Measurements from ENCODE around the gene SPHK2.
A peak's percentile ranks its signal among the peaks of the same experiment; 100 is the strongest.
"Not testable (repeated sequence)": the region's sequence is repeated elsewhere in the genome, so short reads cannot be mapped to it uniquely, and the experiment has no call there.

Gene SPHK2

DNA sequence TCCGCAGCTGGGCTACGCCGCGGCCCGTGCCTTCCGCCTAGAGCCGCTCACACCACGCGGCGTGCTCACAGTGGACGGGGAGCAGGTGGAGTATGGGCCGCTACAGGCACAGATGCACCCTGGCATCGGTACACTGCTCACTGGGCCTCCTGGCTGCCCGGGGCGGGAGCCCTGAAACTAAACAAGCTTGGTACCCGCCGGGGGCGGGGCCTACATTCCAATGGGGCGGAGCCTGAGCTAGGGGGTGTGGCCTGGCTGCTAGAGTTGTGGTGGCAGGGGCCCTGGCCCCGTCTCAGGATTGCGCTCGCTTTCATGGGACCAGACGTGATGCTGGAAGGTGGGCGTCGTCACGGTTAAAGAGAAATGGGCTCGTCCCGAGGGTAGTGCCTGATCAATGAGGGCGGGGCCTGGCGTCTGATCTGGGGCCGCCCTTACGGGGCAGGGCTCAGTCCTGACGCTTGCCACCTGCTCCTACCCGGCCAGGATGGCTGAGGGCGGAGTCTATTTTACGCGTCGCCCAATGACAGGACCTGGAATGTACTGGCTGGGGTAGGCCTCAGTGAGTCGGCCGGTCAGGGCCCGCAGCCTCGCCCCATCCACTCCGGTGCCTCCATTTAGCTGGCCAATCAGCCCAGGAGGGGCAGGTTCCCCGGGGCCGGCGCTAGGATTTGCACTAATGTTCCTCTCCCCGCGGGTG, 10.4 kb downstream of the SPHK2 start:
- H3K9ac ChIP-seq (ENCODE audit: low read depth, low read length) = peak overlapping the region; percentile 81
- H3K27me3 ChIP-seq (ENCODE audit: control insufficient read depth, insufficient read depth, low read length) = no peaks in the 10 kb centered on the region
- H3K4me3 ChIP-seq (ENCODE audit: low read depth, low read length) = peak overlapping the region; percentile 67

DNA sequence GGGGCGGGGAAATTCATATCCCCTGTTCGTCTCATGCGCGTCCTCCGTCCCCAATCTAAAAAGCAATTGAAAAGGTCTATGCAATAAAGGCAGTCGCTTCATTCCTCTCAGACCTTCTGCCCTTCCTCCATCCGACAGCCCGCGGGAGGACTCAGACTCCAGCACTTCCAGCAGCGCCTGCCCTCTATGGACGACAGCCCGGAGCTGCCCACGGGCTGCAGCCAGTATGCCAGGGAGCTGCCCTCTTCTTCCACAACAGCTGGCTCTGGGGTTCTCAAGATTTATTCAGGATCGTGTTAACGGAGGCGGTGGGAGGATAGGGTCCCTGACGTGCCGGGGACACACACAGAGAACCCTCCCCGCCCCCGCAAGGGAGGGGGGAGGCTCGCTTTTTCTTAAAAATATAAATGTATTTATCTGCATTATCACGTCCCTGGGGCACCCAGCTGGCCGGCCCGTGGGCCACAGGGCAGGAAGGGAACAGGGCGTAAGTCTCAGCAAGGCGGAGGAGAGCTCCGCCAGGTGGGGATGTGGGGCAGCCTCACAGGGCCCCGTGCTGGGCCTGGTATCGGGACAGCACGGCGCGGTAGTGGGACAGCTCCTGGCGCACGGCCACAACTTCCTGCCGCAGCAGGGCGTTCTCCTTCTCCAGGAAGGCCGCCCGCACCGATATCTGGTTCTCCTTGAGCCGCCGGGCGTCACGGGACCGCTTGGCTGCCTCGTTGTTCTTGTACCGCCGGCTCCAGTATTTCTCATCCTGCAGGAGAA, 11.2 kb downstream of the SPHK2 start:
- no peaks in the 10 kb centered on the region for H3K27me3 ChIP-seq (ENCODE audit: control insufficient read depth, insufficient read depth, low read length)
- H3K36me3 ChIP-seq (ENCODE audit: control insufficient read depth, insufficient read depth, low read length) = peaks cover 6% of the 10 kb centered on the region
- H3K9ac ChIP-seq (ENCODE audit: low read depth, low read length) = peak overlapping the region; percentile 81
- peaks cover 6% of the 10 kb centered on the region for H3K4me1 ChIP-seq (ENCODE audit: control insufficient read depth, insufficient read depth, low read length)
- no peaks in the 10 kb centered on the region for H3K9me3 ChIP-seq (ENCODE audit: control insufficient read depth, insufficient read depth, low read length)
- peak overlapping the region; percentile 67 for H3K4me3 ChIP-seq (ENCODE audit: low read depth, low read length)

More for the DNA sequence above, 10.4 kb downstream of the SPHK2 start:
- Histone ChIP-seq H3K36me3 (ENCODE audit: control insufficient read depth, insufficient read depth, low read length) (peaks cover 6% of the 10 kb centered on the region), H3K9me3 (ENCODE audit: control insufficient read depth, insufficient read depth, low read length) (no peaks in the 10 kb centered on the region), H3K4me1 (ENCODE audit: control insufficient read depth, insufficient read depth, low read length) (peaks cover 6% of the 10 kb centered on the region)

DNA sequence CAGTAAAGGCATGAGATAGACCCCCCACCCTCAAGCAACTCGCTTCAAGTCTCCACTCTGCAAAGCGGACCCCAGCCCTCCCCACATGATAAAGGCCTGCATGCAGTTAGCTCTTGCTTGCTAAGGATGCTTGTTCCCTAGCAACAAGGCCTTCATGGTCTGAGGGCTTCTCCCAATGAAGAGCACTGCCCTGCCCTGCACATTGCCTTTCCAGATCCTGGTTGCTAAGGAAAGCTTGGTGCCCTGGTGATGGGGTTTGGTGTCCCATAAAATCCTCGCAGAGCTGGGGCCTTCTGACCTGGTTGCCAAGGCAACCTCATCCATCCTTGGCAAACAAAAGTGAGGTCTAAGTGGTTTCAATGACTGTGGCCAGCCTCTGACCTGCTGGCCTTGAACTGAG, 11.9 kb downstream of the SPHK2 start:
- no peaks in the 10 kb centered on the region for H3K9me3 ChIP-seq (ENCODE audit: control insufficient read depth, insufficient read depth, low read length)
- H3K36me3 ChIP-seq (ENCODE audit: control insufficient read depth, insufficient read depth, low read length) = peaks cover 6% of the 10 kb centered on the region
- peak overlapping the region; percentile 67 for H3K4me3 ChIP-seq (ENCODE audit: low read depth, low read length)
- no peaks in the 10 kb centered on the region for H3K27me3 ChIP-seq (ENCODE audit: control insufficient read depth, insufficient read depth, low read length)
- H3K4me1 ChIP-seq (ENCODE audit: control insufficient read depth, insufficient read depth, low read length) = peaks cover 6% of the 10 kb centered on the region
- H3K9ac ChIP-seq (ENCODE audit: low read depth, low read length) = no peak overlapping the region

DNA sequence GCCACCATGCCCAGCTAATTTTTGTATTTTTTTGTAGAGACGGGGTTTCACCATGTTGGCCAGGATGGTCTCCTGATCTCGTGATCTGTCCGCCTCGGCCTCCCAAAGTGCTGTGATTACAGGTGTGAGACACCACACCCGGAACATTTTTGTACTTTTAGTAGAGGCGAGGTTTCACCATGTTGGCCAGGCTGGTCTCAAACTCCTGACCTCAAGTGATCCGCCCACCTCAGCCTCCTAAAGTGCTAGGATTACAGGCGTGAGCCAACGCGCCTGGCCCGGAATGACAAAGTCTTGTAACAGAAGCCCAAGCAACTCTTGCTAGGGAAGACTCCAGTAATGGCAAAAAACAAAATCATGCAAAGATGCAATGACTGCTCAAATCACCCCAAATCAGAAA, 13.0 kb downstream of the SPHK2 start:
- H3K27me3 ChIP-seq (ENCODE audit: control insufficient read depth, insufficient read depth, low read length); H3K4me1 ChIP-seq (ENCODE audit: control insufficient read depth, insufficient read depth, low read length); H3K4me3 ChIP-seq (ENCODE audit: low read depth, low read length); H3K9ac ChIP-seq (ENCODE audit: low read depth, low read length); H3K9me3 ChIP-seq (ENCODE audit: control insufficient read depth, insufficient read depth, low read length); H3K36me3 ChIP-seq (ENCODE audit: control insufficient read depth, insufficient read depth, low read length): not testable (repeated sequence)

DNA sequence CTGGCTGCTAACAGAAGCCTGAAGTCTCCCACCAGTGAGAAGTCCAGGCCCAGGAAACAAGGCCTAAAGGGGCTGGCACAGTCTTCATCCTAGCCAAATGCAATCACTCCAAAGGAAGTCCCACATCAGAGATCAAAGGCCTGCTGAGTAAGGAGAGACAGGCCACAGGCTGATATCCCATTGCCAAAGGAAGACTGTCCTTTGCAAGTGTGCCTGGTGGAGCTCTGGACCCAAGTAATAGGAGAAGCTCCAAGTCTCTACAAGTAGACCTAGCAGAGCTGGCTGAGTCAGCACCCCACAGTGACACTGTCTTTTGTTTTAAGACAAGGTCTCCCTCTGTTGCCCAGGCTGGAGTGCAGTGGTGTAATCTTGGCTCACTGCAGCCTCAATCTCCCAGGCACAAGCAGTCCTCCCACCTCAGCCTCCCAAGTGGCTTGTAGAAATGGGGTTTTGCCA, 13.4 kb downstream of the SPHK2 start:
- no peaks in the 10 kb centered on the region for H3K27me3 ChIP-seq (ENCODE audit: control insufficient read depth, insufficient read depth, low read length)
- H3K36me3 ChIP-seq (ENCODE audit: control insufficient read depth, insufficient read depth, low read length) = peaks cover 6% of the 10 kb centered on the region
- no peak overlapping the region for H3K9ac ChIP-seq (ENCODE audit: low read depth, low read length)
- no peak overlapping the region for H3K4me3 ChIP-seq (ENCODE audit: low read depth, low read length)
- H3K4me1 ChIP-seq (ENCODE audit: control insufficient read depth, insufficient read depth, low read length) = peaks cover 6% of the 10 kb centered on the region
- no peaks in the 10 kb centered on the region for H3K9me3 ChIP-seq (ENCODE audit: control insufficient read depth, insufficient read depth, low read length)

DNA sequence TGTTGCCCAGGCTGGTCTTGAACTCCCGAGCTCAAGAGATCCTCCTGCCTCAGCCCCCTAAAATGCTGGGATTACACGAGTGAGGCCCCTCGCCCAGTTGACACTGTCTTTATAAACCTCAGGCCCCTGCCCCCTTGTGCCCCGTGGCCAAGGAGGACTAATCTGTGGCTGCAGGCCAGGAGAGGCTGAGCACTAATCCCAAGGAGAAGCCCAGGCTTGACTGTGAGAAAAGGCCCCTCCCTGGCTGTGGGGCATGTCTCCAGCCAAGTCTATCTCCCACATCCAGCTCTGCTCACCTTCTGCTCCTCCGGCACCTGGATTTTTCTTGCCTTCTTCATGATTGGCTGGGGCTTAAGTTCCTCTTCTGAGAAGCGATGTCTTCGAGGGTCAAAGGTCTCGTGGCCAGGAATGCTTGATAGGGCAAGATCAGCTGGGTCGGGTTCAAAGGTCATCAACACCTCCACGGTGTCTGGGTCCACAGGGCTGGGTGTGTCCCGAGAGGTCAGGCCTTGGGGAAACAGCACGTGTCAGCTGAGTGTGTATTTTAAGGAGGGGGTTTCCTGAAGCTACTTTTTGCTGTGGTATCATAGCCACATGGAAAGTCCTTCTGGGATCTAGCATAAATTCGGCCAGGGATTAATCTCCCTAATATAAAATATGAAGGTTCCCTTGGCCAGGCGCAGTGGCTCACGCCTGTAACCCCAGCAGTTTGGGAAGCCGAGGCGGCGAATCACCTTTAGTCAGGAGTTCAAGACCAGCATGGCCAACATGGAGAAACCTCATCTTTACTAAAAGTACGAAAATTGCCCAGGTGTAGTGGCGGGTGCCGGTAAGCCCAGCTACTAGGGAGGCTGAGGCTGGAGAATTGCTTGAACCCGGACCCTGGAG, 14.1 kb downstream of the SPHK2 start:
- Histone ChIP-seq H3K9me3 (ENCODE audit: control insufficient read depth, insufficient read depth, low read length) (no peaks in the 10 kb centered on the region), H3K27me3 (ENCODE audit: control insufficient read depth, insufficient read depth, low read length) (no peaks in the 10 kb centered on the region), H3K4me3 (ENCODE audit: low read depth, low read length) (no peak overlapping the region), H3K4me1 (ENCODE audit: control insufficient read depth, insufficient read depth, low read length) (peaks cover 7% of the 10 kb centered on the region), H3K36me3 (ENCODE audit: control insufficient read depth, insufficient read depth, low read length) (peaks cover 6% of the 10 kb centered on the region), H3K9ac (ENCODE audit: low read depth, low read length) (no peak overlapping the region)

DNA sequence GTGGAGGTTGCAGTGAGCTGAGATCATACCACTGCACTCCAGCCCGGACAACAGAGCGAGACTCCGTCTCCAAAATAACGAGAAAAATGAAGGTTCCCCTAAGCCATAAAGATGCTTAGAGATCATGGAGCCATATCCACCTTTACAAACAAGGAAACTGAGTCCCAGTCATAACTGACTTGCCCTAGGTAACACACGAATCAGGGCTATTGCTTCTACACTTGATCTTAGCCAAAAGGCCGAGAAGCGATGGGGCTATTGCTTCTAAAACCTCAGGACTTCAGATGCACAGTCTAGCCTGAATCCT, 14.7 kb downstream of the SPHK2 start:
- Histone ChIP-seq H3K36me3 (ENCODE audit: control insufficient read depth, insufficient read depth, low read length) (peaks cover 6% of the 10 kb centered on the region), H3K4me1 (ENCODE audit: control insufficient read depth, insufficient read depth, low read length) (peaks cover 9% of the 10 kb centered on the region), H3K9ac (ENCODE audit: low read depth, low read length) (no peak overlapping the region), H3K9me3 (ENCODE audit: control insufficient read depth, insufficient read depth, low read length) (no peaks in the 10 kb centered on the region), H3K27me3 (ENCODE audit: control insufficient read depth, insufficient read depth, low read length) (no peaks in the 10 kb centered on the region), H3K4me3 (ENCODE audit: low read depth, low read length) (peak overlapping the region; percentile 6)

DNA sequence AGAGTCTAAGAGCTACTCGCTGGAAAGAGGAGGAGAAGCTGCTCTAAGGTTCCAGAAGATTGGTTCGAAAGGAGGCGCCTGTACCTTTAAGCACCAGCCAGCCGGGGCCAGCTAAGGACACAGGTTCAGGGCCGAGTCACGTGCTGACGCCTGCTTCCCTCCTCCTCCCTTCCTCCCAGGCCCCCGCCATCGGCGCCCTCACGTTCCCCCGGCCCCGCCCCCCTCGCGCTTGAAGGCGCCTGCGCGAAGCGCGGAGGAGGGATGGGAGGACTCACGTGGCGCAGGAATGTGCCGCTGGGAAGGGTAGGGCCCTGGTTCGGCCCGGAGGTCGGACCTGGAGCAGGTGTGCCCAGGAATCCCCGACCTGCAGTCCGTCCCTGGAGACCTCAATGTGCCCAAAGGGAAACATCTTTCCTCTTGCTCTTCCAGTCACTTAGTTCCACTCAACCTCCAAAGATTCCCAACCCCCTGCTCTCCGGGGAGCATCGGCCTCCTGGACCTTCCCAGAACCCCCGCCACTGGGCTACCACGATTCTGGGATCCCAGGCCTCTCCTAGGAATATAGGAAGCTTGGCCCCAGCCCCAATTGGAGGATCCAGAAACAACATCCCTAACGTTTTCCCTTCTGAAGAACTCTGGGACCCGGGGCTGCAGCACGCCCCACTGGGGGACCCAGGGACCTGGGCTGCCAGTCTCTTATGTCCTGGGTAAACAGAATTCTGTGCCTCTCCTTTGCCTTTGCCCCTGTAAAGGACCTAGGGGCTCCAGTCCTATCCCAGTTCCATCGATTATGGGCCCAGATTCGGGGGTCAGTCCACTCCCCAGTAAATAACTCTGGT, 15.3 kb downstream of the SPHK2 start:
- Histone ChIP-seq H3K9ac (ENCODE audit: low read depth, low read length) (no peak overlapping the region), H3K4me3 (ENCODE audit: low read depth, low read length) (peak overlapping the region; percentile 63), H3K4me1 (ENCODE audit: control insufficient read depth, insufficient read depth, low read length) (peaks cover 9% of the 10 kb centered on the region), H3K27me3 (ENCODE audit: control insufficient read depth, insufficient read depth, low read length) (no peaks in the 10 kb centered on the region), H3K36me3 (ENCODE audit: control insufficient read depth, insufficient read depth, low read length) (peaks cover 6% of the 10 kb centered on the region), H3K9me3 (ENCODE audit: control insufficient read depth, insufficient read depth, low read length) (no peaks in the 10 kb centered on the region)

DNA sequence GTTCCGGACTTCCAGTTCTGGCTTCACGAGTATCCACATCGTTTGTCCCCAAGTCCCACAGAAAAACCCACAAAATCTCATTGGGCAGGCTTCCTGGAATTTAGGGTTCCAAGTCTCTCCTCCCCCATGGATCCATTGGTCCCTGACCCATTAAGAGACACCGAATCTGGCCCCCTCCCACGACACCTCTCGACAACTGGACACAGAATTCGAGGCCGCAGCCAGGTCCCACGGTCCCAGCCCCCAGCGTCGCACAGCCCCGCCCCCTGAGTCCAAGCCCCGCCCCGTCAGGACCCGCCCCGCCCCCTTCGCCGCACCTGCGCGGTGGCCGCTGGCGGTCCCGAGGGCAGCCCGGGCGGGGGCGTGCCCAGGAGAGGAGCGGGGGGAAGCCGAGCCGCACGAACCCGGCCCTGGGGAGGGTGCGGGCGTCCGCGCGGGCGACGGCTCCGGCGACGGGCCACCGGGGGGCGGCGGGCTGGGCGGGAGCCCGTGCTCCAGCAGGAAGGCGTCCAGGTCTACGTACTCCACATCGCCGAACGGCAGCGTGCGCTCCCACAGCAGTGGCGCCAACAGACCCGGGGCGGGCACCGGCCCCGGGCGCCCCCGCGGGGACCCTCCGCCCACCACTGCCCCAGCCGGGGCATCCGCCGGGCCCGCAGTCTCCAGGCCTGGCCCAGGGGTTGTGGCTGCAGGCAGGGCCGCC, 16.1 kb downstream of the SPHK2 start:
- Histone ChIP-seq H3K27me3 (ENCODE audit: control insufficient read depth, insufficient read depth, low read length) (no peaks in the 10 kb centered on the region), H3K4me1 (ENCODE audit: control insufficient read depth, insufficient read depth, low read length) (peaks cover 11% of the 10 kb centered on the region), H3K9me3 (ENCODE audit: control insufficient read depth, insufficient read depth, low read length) (no peaks in the 10 kb centered on the region), H3K36me3 (ENCODE audit: control insufficient read depth, insufficient read depth, low read length) (peaks cover 6% of the 10 kb centered on the region), H3K9ac (ENCODE audit: low read depth, low read length) (no peak overlapping the region), H3K4me3 (ENCODE audit: low read depth, low read length) (peak overlapping the region; percentile 71)

DNA sequence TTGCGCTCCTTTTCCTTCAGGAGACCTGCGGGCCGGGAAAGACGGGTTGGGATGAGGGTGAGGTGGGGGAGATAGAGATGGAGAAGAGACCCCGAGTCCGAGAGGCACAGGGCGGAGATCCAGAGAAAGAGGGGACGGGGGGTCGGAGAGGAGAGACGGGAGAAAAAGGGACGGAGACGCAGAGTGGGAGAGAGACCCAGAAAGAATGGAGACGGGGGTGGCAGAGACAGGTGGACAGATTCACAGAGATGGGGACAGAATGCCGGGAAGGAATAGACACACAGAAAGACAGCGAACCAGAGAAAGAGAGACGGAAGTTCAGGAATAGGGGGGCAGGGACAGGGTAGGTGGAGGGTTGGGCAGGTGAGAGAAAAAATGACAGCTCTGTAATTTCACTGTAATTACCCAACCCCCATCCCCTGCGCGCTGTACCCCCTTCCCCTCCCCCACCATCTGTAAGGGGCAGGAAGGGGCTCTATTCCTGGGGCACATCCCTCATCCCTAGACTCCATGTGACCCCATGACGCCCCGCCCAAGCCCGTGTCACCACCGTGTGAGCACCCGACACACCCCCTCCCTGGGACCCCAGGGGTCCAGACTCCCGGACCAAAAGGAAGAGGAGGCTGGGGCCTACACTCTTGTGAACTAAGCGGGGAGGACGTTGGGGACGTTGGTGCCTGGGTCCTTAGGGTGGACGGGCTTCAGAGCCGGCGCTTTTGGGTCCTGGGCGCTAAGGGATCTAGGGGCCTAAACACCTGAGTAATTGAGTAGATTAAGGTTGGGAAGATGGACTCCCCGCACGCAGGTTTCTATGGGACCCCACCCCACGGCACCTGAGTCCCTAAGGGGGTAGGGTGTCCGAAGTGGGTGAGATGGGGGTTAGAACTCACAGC, 16.9 kb downstream of the SPHK2 start:
- Histone ChIP-seq H3K4me3 (ENCODE audit: low read depth, low read length) (peak overlapping the region; percentile 71), H3K4me1 (ENCODE audit: control insufficient read depth, insufficient read depth, low read length) (peaks cover 11% of the 10 kb centered on the region), H3K9me3 (ENCODE audit: control insufficient read depth, insufficient read depth, low read length) (no peaks in the 10 kb centered on the region), H3K27me3 (ENCODE audit: control insufficient read depth, insufficient read depth, low read length) (no peaks in the 10 kb centered on the region), H3K9ac (ENCODE audit: low read depth, low read length) (no peak overlapping the region), H3K36me3 (ENCODE audit: control insufficient read depth, insufficient read depth, low read length) (peaks cover 6% of the 10 kb centered on the region)

All from iPS-15b (cell line).